ENCODE results near the gene TAB3.
"Not testable (repeated sequence)": the region's sequence is repeated elsewhere in the genome, so short reads cannot be mapped to it uniquely, and the experiment has no call there.

The TAB3 gene

DNA sequence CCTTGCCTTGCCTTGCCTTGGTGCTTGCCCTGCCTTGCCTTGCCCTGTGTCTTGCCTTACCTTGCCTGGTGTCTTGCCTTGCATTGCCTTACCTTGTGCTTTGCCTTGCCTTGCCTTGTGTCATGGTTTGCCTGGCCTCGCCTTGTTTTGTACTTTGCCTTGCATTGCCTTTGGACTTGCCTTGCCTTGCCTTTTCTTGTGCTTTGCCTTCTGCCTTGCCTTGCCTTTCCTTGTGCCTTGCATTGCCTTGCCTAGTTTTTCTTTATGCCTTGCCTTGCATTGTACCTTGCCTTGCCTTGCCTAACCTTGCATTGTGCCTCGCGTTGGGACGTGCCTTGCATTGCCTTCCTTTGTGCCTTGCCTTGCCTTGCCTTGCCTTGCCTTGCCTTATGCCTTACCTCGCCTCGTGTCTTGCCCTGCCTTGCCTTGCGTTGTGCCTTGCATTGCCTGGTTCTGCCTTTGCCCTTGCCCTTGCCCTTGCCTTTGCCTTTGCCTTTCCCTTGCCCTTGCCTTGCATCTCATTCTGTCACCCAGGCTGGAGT, 82.8 kb downstream of the TAB3 start:
- no peak for DNase-seq

GRCh38 chrX:30804462-30804861, 84.6 kb downstream of the TAB3 start:
- DNase-seq, result no peak

GRCh38 chrX:30800901-30801300, 88.2 kb downstream of the TAB3 start:
- no peak for DNase-seq

- DNase-seq, result no peak
These were observed 89.7 kb downstream of the TAB3 start for GRCh38 chrX:30799327-30799726.

- DNase-seq, result no peak
These were observed 90.2 kb downstream of the TAB3 start for GRCh38 chrX:30798810-30799209.

DNA sequence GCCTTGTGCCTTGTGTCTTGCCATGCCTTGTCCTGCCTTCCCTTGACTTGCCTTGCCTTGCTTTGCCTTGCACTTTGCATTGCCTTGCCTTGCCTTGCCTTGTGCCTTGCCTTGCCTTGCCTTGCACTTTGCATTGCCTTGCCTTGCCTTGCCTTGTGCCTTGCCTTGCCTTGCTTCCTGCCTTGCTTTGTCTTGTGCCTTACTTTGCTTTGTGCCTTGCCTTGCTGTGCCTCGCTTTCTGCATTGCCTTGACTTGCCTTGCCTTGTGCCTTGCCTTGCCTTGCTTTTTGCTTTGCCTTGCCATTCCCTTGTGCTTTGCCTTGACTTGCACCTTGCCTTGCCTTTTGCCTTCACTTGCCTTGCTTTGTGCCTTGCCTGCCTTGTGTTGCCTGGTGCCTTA, 91.8 kb downstream of the TAB3 start:
- not testable (repeated sequence) for DNase-seq

DNA sequence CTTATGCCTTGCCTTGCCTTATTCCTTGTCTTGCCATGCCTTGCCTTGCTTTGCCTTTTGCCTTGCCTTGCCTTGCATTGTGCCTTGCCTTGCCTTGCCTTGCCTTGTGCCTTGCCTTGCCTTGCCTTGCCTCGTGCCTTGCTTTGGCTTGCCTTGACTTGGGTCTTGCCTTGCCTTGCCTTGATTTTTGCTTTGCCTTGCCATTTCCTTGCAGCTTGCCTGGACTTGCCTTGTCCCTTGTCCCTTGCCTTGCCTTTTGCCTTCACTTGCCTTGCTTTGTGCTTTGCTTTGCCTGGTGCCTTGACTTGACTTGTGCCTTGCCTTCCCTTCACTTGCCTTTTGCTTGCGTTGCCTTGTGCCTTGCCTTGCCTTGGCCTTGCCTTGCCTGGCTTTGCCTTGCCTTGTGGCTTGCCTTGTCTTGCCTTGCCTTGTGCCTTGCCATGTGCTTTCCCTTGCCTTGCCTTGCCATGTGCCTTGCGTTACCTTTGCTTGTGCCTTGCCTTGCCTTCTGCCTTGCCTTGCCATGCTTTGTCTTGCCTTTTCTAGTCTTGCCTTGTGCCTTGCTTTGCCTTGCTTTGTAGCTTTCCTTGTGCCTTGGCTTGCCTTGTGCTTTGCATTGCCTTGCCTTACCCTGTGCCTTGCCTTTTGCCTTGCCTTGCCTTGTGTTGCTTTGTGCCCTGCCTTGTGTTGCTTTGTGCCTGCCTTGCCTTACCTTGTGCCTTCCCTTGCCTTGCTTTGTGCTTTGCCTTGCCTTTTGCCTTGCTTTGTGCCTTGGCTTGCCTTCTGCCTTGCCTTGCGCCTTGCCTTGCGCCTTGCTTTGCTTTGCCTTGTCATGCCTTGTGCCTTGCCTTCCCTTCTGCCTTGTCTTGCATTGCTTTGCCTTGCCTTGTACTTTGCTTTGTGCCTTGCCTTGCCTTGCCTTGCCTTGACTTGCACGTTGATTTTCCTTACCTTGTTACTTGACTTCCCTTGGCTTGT, 92.8 kb downstream of the TAB3 start:
- no peak for DNase-seq

GRCh38 chrX:30794497-30794896, 94.6 kb downstream of the TAB3 start:
- no peak for DNase-seq

- DNase-seq, result no peak
These were observed 95.3 kb downstream of the TAB3 start for GRCh38 chrX:30793767-30794103.

DNA sequence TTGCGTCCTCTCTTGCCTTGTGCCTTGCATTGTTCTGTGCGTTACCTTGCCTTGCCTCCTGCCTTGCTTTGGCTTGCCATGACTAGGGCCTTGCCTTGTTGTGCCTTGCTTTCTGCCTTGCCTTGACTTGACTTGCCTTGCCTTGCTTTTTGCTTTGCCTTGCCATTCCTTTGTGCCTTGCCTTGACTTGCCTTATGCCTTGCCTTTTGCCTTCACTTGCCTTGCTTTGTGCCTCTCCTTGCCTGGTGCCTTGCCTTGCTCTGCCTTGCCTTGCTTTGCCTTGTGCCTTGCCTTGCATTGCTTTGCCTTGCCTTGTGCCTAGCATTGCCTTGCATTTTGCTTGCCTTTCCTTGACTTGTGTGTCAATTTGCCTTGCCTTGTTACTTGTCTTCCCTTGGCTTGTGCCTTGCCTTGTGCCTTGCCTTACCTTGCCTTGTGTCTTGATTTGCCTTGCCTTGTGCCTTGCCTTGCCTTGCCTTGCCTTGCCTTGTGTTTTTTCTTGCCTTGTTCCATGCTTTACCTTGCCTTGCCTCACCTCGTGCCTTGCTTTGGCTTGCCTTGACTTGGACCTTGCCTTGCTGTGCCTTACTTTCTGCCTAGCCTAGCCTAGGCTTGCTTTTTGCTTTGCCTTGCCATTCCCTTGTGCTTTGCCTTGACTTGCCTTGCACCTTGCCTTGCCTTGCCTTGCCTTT, 95.8 kb downstream of the TAB3 start:
- no peak for DNase-seq

DNA sequence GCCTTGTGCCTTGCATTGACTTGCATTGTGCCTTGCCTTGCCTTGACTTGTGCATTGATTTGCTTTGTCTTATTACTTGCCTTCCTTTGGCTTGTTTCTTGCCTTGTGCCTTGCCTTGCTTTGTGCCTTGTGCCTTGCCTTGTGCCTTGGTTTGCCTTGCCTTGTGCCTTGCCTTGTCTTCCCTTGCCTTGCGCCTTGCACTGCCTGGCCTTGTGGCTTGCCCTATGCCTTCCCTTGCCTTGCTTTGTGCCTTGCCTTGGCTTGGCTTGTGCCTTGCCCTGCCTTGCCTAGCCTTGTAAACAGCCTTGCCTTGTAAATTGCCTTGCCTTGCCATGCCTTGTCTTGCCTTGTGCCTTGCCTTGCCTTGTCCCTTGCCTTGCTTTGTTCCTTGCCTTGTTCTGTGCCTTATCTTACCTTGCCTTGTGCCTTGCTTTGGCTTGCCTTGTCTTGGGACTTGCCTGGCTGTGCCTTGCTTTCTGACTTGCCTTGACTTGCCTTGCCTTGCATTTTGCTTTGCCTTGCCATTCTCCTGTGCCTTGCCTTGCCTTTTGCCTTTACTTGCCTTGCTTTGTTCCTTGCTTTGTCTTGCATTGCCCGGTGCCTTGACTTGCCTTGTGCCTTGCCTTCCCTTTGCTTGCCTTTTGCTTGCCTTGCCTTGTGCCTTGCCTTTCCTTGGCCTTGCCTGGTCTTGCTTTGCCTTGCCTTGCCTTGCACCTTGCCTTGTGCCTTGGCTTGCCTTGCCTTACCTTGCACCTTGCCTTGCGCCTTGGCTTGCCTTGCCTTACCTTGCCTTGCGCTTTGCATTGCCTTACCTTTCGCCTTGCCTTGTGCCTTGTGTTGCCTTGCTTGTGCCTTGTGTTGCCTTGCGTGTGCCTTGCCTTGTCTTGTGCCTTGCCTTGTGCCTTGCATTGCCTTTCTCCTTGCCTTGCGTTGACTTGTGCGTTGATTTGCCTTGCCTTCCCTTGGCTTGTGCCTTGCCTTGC, 97.5 kb downstream of the TAB3 start:
- no peak for DNase-seq

DNA sequence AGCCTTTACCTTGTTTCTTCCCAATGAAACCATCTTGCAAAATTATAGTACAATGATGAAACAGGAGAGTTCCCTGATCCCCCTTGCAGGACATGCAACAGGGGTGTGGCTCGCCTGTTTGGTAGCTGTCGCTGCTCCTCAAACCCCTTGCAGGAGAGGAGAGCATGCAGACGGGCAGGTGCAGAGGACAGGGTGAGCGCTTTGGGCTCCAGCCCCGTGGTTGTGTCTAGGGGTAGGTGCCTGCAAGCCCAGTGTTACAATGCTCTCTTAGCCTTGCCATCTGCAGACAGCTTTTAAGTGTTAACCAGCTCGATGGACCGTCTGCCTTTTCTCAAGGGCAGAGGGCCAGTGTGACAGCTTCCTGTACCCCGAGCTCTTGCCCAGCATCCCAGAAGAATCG, 102.0 kb downstream of the TAB3 start:
- DNase-seq, result no peak

GRCh38 chrX:30786374-30786773, 102.7 kb downstream of the TAB3 start:
- no peak for DNase-seq

DNA sequence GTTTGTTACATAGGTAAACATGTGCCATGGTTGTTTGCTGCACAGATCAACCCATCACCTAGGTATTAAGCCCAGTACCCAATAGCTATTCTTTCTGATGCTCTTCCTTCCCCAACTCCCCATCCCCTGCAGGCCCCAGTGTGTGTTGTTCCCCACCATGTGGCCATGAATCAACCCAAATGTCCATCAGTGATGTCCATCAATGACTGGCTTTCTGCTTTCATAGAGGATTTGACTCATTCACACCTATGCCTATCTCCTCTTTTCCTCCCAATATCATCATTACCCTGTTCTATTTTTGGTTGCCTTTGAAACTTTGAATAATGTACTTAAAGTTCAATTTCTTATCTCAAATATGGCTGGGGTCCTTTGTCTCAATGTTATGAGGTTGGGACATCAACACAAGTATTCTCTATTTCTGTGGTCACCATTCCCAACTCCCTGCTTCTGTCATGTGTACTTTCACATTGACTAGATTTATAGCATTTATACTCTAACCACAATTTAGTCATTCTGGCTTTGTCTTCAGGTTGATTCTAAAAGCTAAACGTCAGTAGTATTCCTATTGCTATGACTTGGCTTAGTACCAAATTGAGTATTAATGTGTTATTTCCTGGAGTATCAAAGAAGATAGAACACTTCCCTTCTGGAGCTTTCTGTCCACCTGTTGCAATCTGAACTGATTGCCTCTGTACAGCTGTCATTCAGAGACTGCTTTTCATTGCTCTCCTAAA, 107.2 kb downstream of the TAB3 start:
- no peak for DNase-seq

DNA sequence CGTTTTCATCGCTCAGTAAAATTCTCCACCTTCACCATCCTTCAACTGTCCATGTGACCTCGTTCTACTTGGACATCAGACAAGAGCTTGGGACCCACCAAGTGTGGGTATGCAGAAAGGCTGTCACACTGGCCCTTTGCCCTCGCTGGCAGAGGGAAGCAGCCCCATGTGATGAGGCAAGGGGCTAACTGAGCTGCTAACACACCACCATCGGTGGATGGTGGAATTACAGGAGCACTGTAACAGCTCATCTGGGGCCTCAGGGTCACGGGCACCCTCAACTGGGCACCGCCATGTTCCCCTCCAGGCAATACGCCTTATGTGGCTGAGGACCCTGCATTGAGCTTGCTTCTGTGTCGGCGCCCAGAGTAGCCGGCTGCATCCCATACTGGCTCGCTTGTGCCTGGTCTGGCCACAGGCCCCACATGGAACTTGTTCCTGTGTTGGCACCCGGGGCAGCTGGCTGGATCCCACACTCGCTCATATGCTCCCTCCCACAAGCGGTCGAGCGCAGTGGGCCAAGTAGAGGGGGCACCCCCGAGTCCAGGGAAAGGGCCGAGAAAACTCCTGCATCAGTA, 109.5 kb downstream of the TAB3 start:
- DNase-seq, result no peak

DNA sequence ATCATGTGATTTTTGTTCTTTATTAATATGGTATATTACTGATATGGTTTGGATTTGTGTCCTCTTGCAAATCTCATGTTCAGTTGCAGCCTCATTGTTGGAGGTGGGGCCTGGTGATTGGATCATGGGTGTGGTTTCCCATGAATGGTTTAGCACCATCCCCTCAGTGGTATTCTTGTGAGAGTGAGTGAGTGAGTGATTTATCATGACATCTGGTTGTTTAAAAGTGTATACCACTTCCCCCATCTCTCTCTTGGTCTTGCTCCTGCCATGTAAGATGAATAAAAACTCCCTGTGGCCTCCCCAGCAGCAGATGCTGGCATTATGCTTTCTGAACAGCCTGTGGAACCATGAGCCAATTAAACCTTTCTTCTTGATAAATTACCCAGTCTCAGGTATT, 111.5 kb downstream of the TAB3 start:
- DNase-seq, result no peak
